Measurements from ENCODE around the gene LRRC40.

The LRRC40 gene

DNA sequence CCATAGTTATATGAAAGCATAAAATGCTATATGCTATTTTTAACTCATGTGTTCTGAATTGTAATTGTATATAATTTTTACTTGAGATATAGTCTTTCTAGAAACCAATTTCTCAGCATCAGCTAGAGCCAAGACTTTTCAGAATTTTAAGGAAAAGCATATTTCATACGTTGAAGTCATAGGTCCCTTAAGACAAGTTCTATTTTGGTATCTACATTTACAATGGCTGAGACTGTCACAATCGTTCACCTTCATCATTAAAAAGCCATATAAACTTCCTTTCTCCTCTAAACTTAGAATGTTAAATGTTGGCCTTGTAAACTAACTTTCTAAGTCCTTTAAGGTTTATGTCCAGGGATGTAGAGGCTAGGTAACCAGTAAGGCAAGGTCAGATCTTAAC, 104.1 kb downstream of the LRRC40 start:
- DNase-seq (ENCODE audit: low read depth), result no peak
- TF ChIP-seq MYC (IDR thresholded peaks at IDR 0.05; ENCODE audit: low read depth, low read length) (no peak), POLR2A (IDR thresholded peaks at IDR 0.05; ENCODE audit: extremely low read depth, insufficient read length) (no peak)
- TF ChIP-seq, protein P1, sequence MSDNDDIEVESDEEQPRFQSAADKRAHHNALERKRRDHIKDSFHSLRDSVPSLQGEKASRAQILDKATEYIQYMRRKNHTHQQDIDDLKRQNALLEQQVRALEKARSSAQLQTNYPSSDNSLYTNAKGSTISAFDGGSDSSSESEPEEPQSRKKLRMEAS (IDR thresholded peaks at IDR 0.05; ENCODE audit: low read depth, low read length), result no peak
- TF ChIP-seq, protein P2, sequence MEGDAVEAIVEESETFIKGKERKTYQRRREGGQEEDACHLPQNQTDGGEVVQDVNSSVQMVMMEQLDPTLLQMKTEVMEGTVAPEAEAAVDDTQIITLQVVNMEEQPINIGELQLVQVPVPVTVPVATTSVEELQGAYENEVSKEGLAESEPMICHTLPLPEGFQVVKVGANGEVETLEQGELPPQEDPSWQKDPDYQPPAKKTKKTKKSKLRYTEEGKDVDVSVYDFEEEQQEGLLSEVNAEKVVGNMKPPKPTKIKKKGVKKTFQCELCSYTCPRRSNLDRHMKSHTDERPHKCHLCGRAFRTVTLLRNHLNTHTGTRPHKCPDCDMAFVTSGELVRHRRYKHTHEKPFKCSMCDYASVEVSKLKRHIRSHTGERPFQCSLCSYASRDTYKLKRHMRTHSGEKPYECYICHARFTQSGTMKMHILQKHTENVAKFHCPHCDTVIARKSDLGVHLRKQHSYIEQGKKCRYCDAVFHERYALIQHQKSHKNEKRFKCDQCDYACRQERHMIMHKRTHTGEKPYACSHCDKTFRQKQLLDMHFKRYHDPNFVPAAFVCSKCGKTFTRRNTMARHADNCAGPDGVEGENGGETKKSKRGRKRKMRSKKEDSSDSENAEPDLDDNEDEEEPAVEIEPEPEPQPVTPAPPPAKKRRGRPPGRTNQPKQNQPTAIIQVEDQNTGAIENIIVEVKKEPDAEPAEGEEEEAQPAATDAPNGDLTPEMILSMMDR (IDR thresholded peaks at IDR 0.05; ENCODE audit: low read depth, low read length), result no peak
- no peak overlapping the region for H3K4me3 ChIP-seq (ENCODE audit: low read depth, low read length)

Data from NB4 (cell line).